Naive thymus-derived CD4-positive, alpha-beta T cell (primary cell): ENCODE measurements around the gene SLC12A8. TPM values are rescaled to one million over a fixed set of nuclear protein-coding genes. Genes with fewer than 3 reads are reported as not detected.

ENCODE experiments used
- ATAC-seq: fragments of 150-1000 bp; cut with Tn5 transposase; 2 replicates; pipeline ENCODE4 v1.10.0; 2021; ENCODE audit warnings: mild to moderate bottlenecking, moderate library complexity
- CTCF ChIA-PET: fragments of 350-600 bp; sonication (Branson Sonifier 250); formaldehyde crosslinking; loops from one replicate; lab custom pipeline; 2021; ENCODE audit warnings: antibody characterized with exemption; lab: Charles Lee
- POLR2A ChIA-PET: fragments of 350-600 bp; sonication (Branson Sonifier 250); formaldehyde crosslinking; loops from one replicate; lab custom pipeline; 2021; ENCODE audit warnings: antibody characterized with exemption, inconsistent platforms; lab: Charles Lee
- DNase-seq, 9 donors: peaks; one replicate each; pipeline versions ENCODE4 v3.0.0 to v3.0.0-alpha.2; 2020 to 2022; ENCODE audit warnings: mixed read lengths in 1 of 9
- H3K27ac ChIP-seq: one replicate; pipeline ENCODE4 v1.7.0; 2013; ENCODE audit warnings: mild to moderate bottlenecking, low read depth, low read length, moderate library complexity
- H3K27me3 ChIP-seq, 2 donors: one replicate each; pipeline ENCODE4 v1.7.0; 2013; ENCODE audit warnings: low read length in 2 of 2, mild to moderate bottlenecking in 2 of 2, moderate library complexity in 2 of 2; ENCODE audit not compliant: control insufficient read depth in 2 of 2, insufficient read depth in 2 of 2
- H3K36me3 ChIP-seq, 3 experiments: 1 replicate in 2 of 3; 2 replicates in 1 of 3; pipeline ENCODE4 v1.7.0; 2013; ENCODE audit warnings: low read length in 3 of 3, mild to moderate bottlenecking in 3 of 3, moderate library complexity in 1 of 3; ENCODE audit not compliant: insufficient read depth in 3 of 3, control insufficient read depth in 2 of 3
- H3K4me1 ChIP-seq, 2 donors: one replicate each; pipeline ENCODE4 v1.7.0; 2013; ENCODE audit warnings: low read length in 2 of 2, mild to moderate bottlenecking in 2 of 2, moderate library complexity in 1 of 2; ENCODE audit not compliant: control insufficient read depth in 2 of 2, insufficient read depth in 2 of 2
- H3K4me3 ChIP-seq: 2 replicates; pipeline ENCODE4 v1.7.0; 2013; ENCODE audit warnings: mild to moderate bottlenecking, low read length
- H3K9me3 ChIP-seq, 3 experiments: 1 replicate in 2 of 3; 2 replicates in 1 of 3; pipeline ENCODE4 v1.7.0; 2013; ENCODE audit warnings: low read length in 3 of 3; ENCODE audit not compliant: control insufficient read depth in 2 of 3
- H3K27ac Mint-ChIP-seq, 9 donors: one replicate each; pipeline ENCODE4 v1.8.0; 2020 to 2022; ENCODE audit warnings: mixed read lengths in 9 of 9, mild to moderate bottlenecking in 8 of 9, moderate library complexity in 5 of 9, inconsistent platforms in 2 of 9
- H3K27me3 Mint-ChIP-seq, 5 donors: one replicate each; pipeline ENCODE4 v1.8.0; 2021 to 2022; ENCODE audit warnings: mixed read lengths in 5 of 5, mild to moderate bottlenecking in 1 of 5
- H3K36me3 Mint-ChIP-seq, 5 donors: one replicate each; pipeline ENCODE4 v1.8.0; 2020 to 2022; ENCODE audit warnings: mixed read lengths in 5 of 5, mild to moderate bottlenecking in 3 of 5, inconsistent platforms in 1 of 5
- H3K4me1 Mint-ChIP-seq, 7 donors: one replicate each; pipeline ENCODE4 v1.8.0; 2020 to 2022; ENCODE audit warnings: mixed read lengths in 7 of 7, mild to moderate bottlenecking in 3 of 7, inconsistent platforms in 1 of 7
- H3K4me3 Mint-ChIP-seq, 10 donors: one replicate each; pipeline ENCODE4 v1.8.0; 2020 to 2022; ENCODE audit warnings: mild to moderate bottlenecking in 10 of 10, mixed read lengths in 10 of 10, moderate library complexity in 6 of 10, inconsistent platforms in 2 of 10
- H3K9me3 Mint-ChIP-seq, 11 donors: one replicate each; pipeline ENCODE4 v1.8.0; 2020 to 2022; ENCODE audit warnings: mixed read lengths in 11 of 11, mild to moderate bottlenecking in 4 of 11, inconsistent platforms in 1 of 11, moderate library complexity in 1 of 11
- intact Hi-C, 2 donors: fragments of 100-400 bp; cut with micrococcal nuclease; formaldehyde crosslinking; loops; one replicate each; pipeline ENCODE4 v1.15.1; 2023
- polyA plus RNA-seq, 2 donors: library from polyadenylated mRNA; unstranded; fragments of 300-500 nt; fragmentation: Illumina TruSeq; gene quantifications; one replicate each; pipeline ENCODE4 v1.2.3, GENCODE V29; 2021
- total RNA-seq, 6 experiments: library from RNA in 5 of 6; stranded (reverse) in 5 of 6; gene quantifications; 1 replicate in 5 of 6; 2 replicates in 1 of 6; pipeline ENCODE4 v1.2.3 and lab custom pipeline; 2021 to 2026

Gene SLC12A8
- total and polyA plus RNA-seq, 7 experiments from 2014 or later: 0.12 to 1.1 (median 0.66) TPM; not detected in 1

- ATAC-seq (peak; percentile 78), DNase-seq (peak; percentile 54 to 85 (median 72))
- intact Hi-C loops: loop anchor here (1.0 to 10.0 kb wide), 13 partner anchors 31 to 1471 kb away; partner anchors contain the start of genes HACD2 (in 1 of the 2), OSBPL11 (in 1 of the 2), SNX4 (in 1 of the 2) and UMPS (in 1 of the 2)
- Histone ChIP-seq H3K36me3 (no peaks in the 10 kb centered on the region), H3K4me3 (peak within 1 kb of the TSS; percentile 94), H3K27me3 (no peaks in the 10 kb centered on the region), H3K27ac (peak within 1 kb of the TSS; percentile 89), H3K9me3 (no peaks in the 10 kb centered on the region), H3K4me1 (peaks cover 34 to 35% of the 10 kb centered on the region in 2 donors)
- peaks cover 0 to 14% (median 0%) of the 10 kb centered on the region in 5 donors for H3K36me3 Mint-ChIP-seq
- H3K9me3 Mint-ChIP-seq: no peaks in the 10 kb centered on the region
- ChIA-PET CTCF (no interaction called here), POLR2A (interaction anchor here (1.0 to 1.6 kb wide), 4 partner anchors 15 to 73 kb away, joined by 3 to 7 read pairs (median 4); no protein-coding TSS in a partner anchor)
- peak within 1 kb of the TSS; percentile 84 to 99 (median 93) for H3K27ac Mint-ChIP-seq
- peaks cover 33 to 51% (median 46%) of the 10 kb centered on the region in 7 donors for H3K4me1 Mint-ChIP-seq
- H3K27me3 Mint-ChIP-seq: peaks cover 0 to 37% (median 6%) of the 10 kb centered on the region in 5 donors
- H3K4me3 Mint-ChIP-seq: peak within 1 kb of the TSS; percentile 89 to 100 (median 96)
Observed at GRCh38 chr3:125055913-125056745, 156.4 kb downstream of the SLC12A8 start, which contains the start of gene HEG1. Gene HEG1 (minus strand): TSS chr3:125055997. CDS start chr3:125055890, 107 bp downstream.

- POLR2A ChIA-PET: interaction anchor here (1.3 kb wide), 1 partner anchor 72 kb away, joined by 3 read pairs; no protein-coding TSS in a partner anchor
- Mint-ChIP-seq H3K36me3 (peaks cover 0 to 16% (median 4%) of the 10 kb centered on the region in 5 donors), H3K4me3 (peak overlapping the region; percentile 89 to 100 (median 96)), H3K4me1 (peaks cover 40 to 58% (median 53%) of the 10 kb centered on the region in 7 donors), H3K27me3 (peaks cover 0 to 30% (median 0%) of the 10 kb centered on the region in 5 donors), H3K9me3 (no peaks in the 10 kb centered on the region), H3K27ac (peak overlapping the region; percentile 83 to 99 (median 93))
- Histone ChIP-seq H3K4me3 (peak overlapping the region; percentile 94), H3K27me3 (no peaks in the 10 kb centered on the region), H3K36me3 (no peaks in the 10 kb centered on the region), H3K27ac (peak overlapping the region; percentile 89), H3K4me1 (peaks cover 41 to 42% of the 10 kb centered on the region in 2 donors), H3K9me3 (no peaks in the 10 kb centered on the region)
- intact Hi-C loops: loop anchor here (2.0 to 10.0 kb wide), 9 partner anchors 31 to 1471 kb away; partner anchors contain the start of genes HACD2 (in 1 of the 2), SNX4 (in 1 of the 2), UMPS (in 1 of the 2) and ZNF148 (in 1 of the 2)
- CTCF ChIA-PET: no interaction called here
- DNase-seq: peak in 6 of 9 donors; percentile 14 to 52 (median 21)
- ATAC-seq: peak; percentile 23
Observed at GRCh38 chr3:125055331-125055912, 157.1 kb downstream of the SLC12A8 start.

DNA sequence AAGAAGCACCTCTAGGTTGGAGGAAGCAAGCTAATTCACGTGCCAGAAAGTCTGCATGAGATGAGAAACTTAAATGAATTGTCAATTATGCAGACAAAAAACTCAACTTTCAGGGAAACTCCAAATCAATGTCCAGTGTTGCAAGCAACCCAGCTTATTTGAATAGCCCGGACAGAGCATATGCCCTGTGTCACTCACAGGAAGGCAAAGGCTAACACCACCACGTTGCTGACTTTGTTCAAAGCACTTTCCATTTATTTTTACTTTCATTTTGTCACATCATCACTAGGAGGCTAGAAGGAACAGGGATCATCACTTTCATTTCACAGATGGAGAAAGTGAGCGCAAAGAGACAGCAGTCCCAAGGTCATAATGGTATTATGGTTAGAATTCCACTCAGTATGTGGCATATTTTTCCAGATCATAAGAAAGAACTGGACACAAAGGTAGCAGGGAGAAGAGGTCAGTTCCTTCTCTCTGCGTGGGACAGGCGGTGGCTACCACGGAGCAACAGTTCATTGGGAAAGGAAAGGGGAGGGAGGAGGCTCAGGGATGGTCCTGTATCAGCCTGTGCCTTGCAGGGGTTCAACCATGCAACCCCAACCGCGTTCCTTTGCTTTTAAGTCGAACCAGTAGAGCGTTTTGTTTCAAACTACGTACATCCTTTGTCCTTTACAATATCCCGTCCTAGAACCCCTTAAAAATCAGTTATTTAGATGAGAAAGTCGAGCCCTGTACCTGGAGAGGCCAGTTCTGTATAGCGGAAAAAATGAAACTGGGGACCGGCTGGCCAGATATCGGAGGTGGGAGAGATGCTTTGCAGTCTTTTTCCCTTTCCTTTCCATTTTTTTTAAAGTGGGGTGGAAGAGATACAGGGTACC, 157.9 kb downstream of the SLC12A8 start:
- Mint-ChIP-seq H3K27ac (peak overlapping the region; percentile 83 to 99 (median 93)), H3K9me3 (no peaks in the 10 kb centered on the region), H3K27me3 (peaks cover 0 to 24% (median 0%) of the 10 kb centered on the region in 5 donors), H3K4me1 (peaks cover 43 to 63% (median 56%) of the 10 kb centered on the region in 7 donors), H3K4me3 (peak overlapping the region; percentile 89 to 100 (median 96)), H3K36me3 (peaks cover under 1 to 18% (median 6%) of the 10 kb centered on the region in 5 donors)
- peak in 7 of 9 donors; percentile 18 to 51 (median 40) for DNase-seq
- peaks cover 44% of the 10 kb centered on the region in 2 donors for H3K4me1 ChIP-seq
- ChIA-PET CTCF (no interaction called here), POLR2A (interaction anchor here (1.0 to 3.4 kb wide), 2 partner anchors 51 to 55 kb away, joined by 3 to 25 read pairs; no protein-coding TSS in a partner anchor)
- no peaks in the 10 kb centered on the region for H3K9me3 ChIP-seq
- no peaks in the 10 kb centered on the region for H3K36me3 ChIP-seq
- H3K27me3 ChIP-seq: no peaks in the 10 kb centered on the region
- H3K4me3 ChIP-seq: peak overlapping the region; percentile 94
- peak overlapping the region; percentile 89 for H3K27ac ChIP-seq
- ATAC-seq: peak; percentile 17
- intact Hi-C loops: loop anchor here (2.0 to 10.0 kb wide), 15 partner anchors 30 to 1470 kb away; partner anchors contain the start of genes SNX4 (in 2 of the 2), UMPS (in 2 of the 2), HACD2 (in 1 of the 2) and KLF15 (in 1 of the 2)

DNA sequence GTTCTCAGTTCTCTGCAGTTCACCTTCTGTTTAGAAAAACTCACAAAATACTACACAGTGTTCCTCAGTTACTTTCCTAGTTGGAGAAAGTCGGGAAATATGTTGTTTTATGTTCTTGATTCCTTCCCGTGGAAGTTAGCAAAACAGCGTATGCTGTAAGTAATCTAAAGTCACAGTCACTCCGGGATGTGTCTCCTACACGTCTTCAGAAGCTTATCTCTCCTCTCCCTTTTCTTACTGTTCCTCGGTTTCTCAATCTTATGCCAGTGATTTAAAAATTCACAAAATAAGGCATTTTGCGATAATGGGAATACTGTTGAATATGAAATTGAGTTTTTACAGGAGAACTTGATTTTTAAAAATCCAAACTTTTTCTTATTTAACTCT, 158.5 kb downstream of the SLC12A8 start:
- peaks cover 0 to 18% (median 0%) of the 10 kb centered on the region in 5 donors for H3K27me3 Mint-ChIP-seq
- POLR2A ChIA-PET: interaction anchor here (1.0 to 3.4 kb wide), 2 partner anchors 51 to 54 kb away, joined by 3 to 25 read pairs; no protein-coding TSS in a partner anchor
- H3K27ac Mint-ChIP-seq: peak overlapping the region; percentile 83 to 99 (median 93)
- Histone ChIP-seq H3K27me3 (no peaks in the 10 kb centered on the region), H3K9me3 (no peaks in the 10 kb centered on the region), H3K4me1 (peaks cover 44% of the 10 kb centered on the region in 2 donors), H3K27ac (peak overlapping the region; percentile 89), H3K4me3 (peak overlapping the region; percentile 94), H3K36me3 (no peaks in the 10 kb centered on the region)
- H3K36me3 Mint-ChIP-seq: peaks cover 4 to 24% (median 10%) of the 10 kb centered on the region in 5 donors
- DNase-seq: no peak
- H3K9me3 Mint-ChIP-seq: no peaks in the 10 kb centered on the region
- H3K4me1 Mint-ChIP-seq: peaks cover 47 to 69% (median 63%) of the 10 kb centered on the region in 7 donors
- ATAC-seq: no peak
- CTCF ChIA-PET: no interaction called here
- intact Hi-C loops: loop anchor here (2.0 to 10.0 kb wide), 14 partner anchors 29 to 1469 kb away; partner anchors contain the start of genes UMPS (in 2 of the 2), HACD2 (in 1 of the 2), KLF15 (in 1 of the 2) and SLC12A8 (in 1 of the 2)
- peak overlapping the region; percentile 89 to 100 (median 96) for H3K4me3 Mint-ChIP-seq

GRCh38 chr3:125053304-125053699, 159.2 kb downstream of the SLC12A8 start:
- ChIA-PET CTCF (interaction anchor here (1.3 to 1.4 kb wide), 2 partner anchors 49 to 51 kb away, joined by 5 to 6 read pairs; no protein-coding TSS in a partner anchor), POLR2A (interaction anchor here (1.0 to 3.4 kb wide), 3 partner anchors 50 to 90 kb away, joined by 3 to 25 read pairs (median 3); no protein-coding TSS in a partner anchor)
- DNase-seq (peak in 1 of 9 donors; percentile 9), ATAC-seq (no peak)
- no peaks in the 10 kb centered on the region for H3K9me3 Mint-ChIP-seq
- Histone ChIP-seq H3K27me3 (no peaks in the 10 kb centered on the region), H3K36me3 (no peaks in the 10 kb centered on the region), H3K4me3 (peak overlapping the region; percentile 40), H3K9me3 (no peaks in the 10 kb centered on the region), H3K4me1 (peaks cover 44% of the 10 kb centered on the region in 2 donors), H3K27ac (peak overlapping the region; percentile 89)
- H3K4me1 Mint-ChIP-seq: peaks cover 51 to 77% (median 69%) of the 10 kb centered on the region in 7 donors
- H3K36me3 Mint-ChIP-seq: peaks cover 4 to 30% (median 10%) of the 10 kb centered on the region in 5 donors
- H3K4me3 Mint-ChIP-seq: peak overlapping the region; percentile 89 to 100 (median 96)
- peak overlapping the region; percentile 82 to 99 (median 92) for H3K27ac Mint-ChIP-seq
- peaks cover 0 to 14% (median 0%) of the 10 kb centered on the region in 5 donors for H3K27me3 Mint-ChIP-seq
- intact Hi-C loops: loop anchor here (2.0 to 10.0 kb wide), 16 partner anchors 21 to 1469 kb away; partner anchors contain the start of genes UMPS (in 2 of the 2), HACD2 (in 1 of the 2), KLF15 (in 1 of the 2) and OSBPL11 (in 1 of the 2)
